Stimulated activated CD4-positive, alpha-beta T cell treated with anti-CD3 and anti-CD28 coated beads, Interleukin-2, amount 100 ng/mL, for 24 hours (primary cell): ENCODE results near the gene ACAD8.
A peak's percentile ranks its signal among the peaks of the same experiment; 100 is the strongest.
"Not testable (repeated sequence)": the region's sequence is repeated elsewhere in the genome, so short reads cannot be mapped to it uniquely, and the experiment has no call there.

ENCODE experiments used
- DNase-seq, 2 donors: peaks; one replicate each; pipeline ENCODE4 v3.0.0-alpha.2; 2020

The ACAD8 gene

DNA sequence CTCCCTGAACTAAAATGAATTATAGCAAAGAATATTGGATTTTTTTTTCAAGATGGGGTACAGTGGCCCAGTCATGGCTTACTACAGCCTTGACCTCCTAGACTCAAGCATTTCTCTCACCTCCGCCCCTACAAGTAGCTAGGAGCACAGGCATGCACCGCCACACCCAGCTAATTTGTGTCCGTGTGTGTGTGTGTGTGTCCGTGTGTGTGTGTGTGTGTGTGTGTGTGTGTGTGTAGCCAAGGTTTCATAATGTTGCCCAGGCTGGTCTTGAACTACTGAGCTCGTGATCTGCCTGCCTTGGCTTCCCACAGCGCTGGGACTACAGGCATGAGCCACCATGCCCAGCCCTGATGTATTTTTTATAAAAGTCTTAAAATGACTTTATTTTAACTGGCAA, 12.8 kb upstream of the ACAD8 start:
- no peak for DNase-seq

DNA sequence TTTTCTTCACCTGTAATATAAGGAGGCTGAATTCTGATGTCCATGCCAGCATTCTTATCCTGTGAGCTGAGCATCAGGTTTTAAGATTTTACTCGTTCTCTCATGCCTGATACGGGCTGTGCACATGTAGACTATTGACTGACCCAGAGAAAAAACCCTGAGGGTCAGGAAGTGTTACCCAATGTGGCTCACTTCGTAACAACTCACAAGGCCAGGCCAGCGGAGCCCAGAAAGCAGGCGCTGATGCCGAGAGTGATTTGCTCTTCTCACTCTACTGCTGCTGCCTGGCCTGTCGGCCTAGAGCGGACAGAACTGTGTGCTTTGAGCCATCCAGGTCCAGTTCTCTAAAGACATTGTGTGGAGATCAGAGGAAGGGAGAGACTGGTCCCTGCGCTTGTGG, 11.0 kb upstream of the ACAD8 start:
- DNase-seq = no peak

DNA sequence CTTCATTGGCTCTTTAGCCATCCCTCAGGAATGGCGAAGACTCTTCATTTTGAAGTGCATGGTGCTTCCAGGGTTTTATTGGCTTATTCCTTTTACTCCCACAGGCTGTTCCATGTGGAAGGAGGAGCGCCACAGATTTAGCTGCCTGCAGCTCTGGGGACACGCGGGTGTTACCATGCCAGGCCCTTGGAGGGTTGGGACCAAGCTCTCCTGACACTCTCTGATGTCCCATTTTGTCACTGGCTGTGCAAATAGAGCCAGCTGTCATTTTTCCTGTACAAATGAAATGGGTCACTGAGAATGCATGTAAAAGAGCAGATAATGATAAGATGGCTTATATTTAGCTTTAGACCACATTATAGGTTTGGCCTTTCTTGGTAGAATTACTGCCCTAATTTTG, 9.5 kb upstream of the ACAD8 start:
- DNase-seq = no peak

DNA sequence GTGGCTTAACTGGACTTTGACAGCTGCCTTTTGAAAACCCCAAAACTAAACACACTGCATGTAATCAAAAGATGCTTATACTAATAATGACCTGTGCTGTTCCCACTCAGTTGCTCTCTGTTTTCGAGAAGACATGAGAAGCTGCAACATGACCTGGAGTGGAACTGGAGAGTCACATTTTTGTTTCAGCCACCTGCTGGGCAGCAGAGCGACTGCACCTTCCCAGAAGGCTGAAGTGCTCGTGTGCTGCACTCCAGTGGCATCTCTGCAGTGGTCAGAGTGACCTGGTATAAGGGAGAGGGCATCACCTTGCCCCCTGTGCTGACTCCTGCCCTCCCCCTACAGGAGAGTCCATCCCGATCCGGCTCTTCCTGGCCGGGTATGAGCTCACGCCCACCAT, 8.8 kb upstream of the ACAD8 start:
- no peak for DNase-seq

DNA sequence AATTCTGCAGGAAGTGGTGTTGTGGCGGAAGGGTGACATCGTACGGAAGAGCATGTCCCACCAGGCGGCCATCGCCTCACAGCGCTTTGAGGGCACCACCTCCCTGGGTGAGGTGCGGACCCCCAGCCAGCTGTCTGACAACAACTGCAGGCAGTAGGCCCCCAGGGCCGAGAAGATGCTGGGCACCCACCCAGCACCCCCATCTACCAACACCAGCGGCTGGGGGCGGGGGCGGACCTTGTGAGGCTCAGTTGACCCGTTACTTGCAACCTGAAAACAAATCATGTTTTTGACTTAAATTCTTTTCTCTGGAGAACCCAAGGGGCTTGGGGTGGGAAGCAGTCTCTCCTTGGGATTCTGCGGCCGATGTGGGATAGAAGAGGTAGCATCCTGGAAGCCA, 7.9 kb upstream of the ACAD8 start:
- no peak for DNase-seq

DNA sequence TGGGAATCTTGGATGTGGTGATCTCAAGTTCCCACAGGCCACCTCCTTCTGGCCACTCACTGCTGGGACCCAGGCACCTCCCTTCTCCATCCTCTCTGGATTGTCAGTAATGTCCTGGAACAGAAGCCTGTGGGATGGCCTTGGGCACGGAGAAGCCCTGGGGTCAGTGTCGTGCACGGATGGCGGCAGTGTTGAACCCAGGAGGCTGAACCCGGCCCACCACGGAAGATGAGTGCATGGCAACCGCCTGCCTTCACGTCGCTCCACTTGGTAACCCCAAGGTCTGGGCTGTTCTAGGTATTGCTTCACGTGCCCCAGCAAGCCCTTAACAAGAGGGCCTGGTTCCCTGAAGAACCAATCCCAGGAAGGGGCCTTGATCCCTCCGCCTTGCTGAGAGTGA, 7.3 kb upstream of the ACAD8 start:
- no peak for DNase-seq

- no peak for DNase-seq
Measured at GRCh38 chr11:134246678-134247077, 6.7 kb upstream of the ACAD8 start.

DNA sequence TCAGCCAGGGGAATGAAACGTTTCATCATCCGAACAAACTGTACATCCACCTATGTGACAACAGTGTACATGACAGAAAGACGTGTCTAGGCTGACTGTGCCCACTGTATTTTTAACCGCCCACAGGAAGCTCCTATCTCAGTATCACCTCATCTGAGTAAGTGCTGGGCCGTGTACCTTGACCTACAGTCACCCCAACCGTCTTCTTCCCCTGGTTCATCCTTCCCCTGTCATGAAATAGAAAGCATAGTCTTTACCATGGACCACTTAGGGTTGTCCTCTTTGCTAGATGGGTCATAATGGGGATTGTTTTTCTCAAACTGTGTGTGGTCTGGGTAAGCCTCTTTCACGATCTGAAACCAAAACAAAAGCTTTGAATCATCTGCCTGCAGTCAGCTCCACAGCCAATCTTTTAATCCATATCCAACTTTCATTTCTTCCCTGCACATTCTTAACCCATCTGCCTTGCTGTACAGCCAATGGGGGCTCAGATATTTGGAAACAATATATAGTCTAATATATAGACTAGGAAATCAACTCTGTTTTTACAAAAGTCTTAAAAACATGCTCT, 4.4 kb upstream of the ACAD8 start:
- no peak for DNase-seq

DNA sequence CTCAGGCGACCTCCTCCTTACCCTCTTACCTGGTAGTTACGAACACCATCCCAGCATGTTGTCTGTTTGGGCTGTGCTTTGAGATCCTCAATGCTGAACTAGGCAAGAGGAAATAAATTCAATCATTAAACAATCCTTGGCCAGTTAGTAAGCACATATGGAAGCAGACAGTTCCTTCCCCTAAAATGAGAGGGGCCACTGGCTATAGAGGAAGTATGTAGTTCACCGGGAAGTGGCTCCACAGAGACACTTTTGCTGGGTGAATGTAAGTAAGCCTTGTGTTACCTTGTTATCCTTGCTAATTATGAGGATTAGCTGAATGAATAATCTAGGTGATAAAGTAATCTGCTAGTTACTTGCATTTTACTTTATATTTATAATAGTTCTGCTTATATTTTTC, 3.1 kb upstream of the ACAD8 start:
- no peak for DNase-seq

GRCh38 chr11:134250675-134251074, 2.7 kb upstream of the ACAD8 start:
- no peak for DNase-seq

GRCh38 chr11:134252346-134253187, 801 bp upstream of the ACAD8 start:
- DNase-seq = peak; percentile 20 to 39

GRCh38 chr11:134254433-134255183, 1.2 kb downstream of the ACAD8 start:
- no peak for DNase-seq

- DNase-seq = not testable (repeated sequence)
Measured at GRCh38 chr11:134255184-134255561, 1.8 kb downstream of the ACAD8 start.

- no peak for DNase-seq
Measured at GRCh38 chr11:134257101-134257500, 3.7 kb downstream of the ACAD8 start.

- DNase-seq = no peak
Measured at GRCh38 chr11:134258577-134258976, 5.2 kb downstream of the ACAD8 start.

DNA sequence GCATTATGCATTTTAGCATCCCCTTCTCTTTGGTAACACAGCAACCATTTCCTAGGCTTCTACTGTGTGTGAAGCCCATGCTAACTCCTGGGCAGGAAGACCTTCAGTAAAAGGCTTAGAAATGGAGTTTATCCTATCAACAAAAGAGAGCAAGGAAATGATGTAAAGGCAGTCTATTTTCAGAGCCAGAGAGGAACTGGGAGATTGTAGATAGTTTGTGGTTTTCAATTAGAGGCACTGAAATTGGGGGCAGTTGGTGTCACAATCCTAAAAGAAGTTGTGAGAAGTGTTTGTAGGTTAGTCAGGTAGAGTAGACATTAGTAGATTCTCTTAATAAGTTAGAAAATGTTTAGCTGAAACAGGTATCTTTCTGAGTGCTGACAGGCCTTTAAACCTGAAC, 7.1 kb downstream of the ACAD8 start:
- DNase-seq = no peak

- DNase-seq = no peak
Measured at GRCh38 chr11:134260983-134261382, 7.6 kb downstream of the ACAD8 start.

- DNase-seq = peak; percentile 29 to 42
Measured at GRCh38 chr11:134261626-134262488, 8.5 kb downstream of the ACAD8 start.

GRCh38 chr11:134264966-134265764, 11.8 kb downstream of the ACAD8 start:
- no peak for DNase-seq

DNA sequence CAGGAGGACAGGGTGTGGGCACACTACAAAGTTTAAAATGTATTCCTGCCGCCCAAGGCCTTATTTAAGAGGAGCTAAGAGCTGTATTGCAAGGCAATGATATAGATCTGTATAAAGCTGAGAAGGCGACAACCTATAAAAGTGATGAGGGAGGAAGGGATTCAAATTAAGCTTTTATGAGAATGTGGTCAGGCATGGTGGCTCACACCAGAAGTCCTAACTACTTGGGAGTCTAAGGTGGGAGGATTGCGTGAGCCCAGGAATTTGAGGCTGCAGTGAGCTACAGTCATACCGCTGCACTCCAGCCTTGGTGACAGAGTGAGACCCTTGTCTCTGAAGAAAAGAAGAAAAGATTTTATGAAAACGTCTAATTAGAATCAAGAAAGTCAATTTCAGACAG, 13.1 kb downstream of the ACAD8 start:
- DNase-seq = no peak

GRCh38 chr11:134266841-134267251, 13.5 kb downstream of the ACAD8 start:
- DNase-seq = no peak

DNA sequence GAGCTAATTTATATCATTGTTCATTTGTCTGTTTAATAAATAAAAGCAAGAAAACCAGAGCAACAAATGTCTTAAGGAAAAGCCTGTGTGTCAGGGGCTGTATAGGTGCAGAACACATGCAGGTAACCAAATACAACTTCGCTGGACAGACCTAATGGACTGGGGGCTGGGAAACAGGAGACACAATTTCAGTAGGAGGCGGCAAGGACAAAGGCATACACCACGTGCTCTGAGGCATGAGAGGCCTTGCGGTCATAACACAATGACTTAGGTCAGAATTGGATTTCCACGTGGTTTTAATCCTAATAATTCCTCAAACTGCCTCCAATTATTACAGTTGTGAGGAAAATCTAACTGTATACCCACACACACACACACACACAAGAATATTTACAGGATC, 14.1 kb downstream of the ACAD8 start:
- DNase-seq = no peak
